Skeletal muscle cell (primary cell): Measurements from ENCODE around the gene KIAA0930.

ENCODE experiments used
- DNase-seq: peaks from one replicate; pipeline ENCODE4 v3.0.0-alpha.2; 2010; ENCODE audit warnings: low read depth
- H3K4me3 ChIP-seq: 2 replicates; pipeline ENCODE4 v1.5.1; 2011; ENCODE audit warnings: low read depth, mild to moderate bottlenecking, control low read depth, low read length, moderate library complexity

Gene KIAA0930

DNA sequence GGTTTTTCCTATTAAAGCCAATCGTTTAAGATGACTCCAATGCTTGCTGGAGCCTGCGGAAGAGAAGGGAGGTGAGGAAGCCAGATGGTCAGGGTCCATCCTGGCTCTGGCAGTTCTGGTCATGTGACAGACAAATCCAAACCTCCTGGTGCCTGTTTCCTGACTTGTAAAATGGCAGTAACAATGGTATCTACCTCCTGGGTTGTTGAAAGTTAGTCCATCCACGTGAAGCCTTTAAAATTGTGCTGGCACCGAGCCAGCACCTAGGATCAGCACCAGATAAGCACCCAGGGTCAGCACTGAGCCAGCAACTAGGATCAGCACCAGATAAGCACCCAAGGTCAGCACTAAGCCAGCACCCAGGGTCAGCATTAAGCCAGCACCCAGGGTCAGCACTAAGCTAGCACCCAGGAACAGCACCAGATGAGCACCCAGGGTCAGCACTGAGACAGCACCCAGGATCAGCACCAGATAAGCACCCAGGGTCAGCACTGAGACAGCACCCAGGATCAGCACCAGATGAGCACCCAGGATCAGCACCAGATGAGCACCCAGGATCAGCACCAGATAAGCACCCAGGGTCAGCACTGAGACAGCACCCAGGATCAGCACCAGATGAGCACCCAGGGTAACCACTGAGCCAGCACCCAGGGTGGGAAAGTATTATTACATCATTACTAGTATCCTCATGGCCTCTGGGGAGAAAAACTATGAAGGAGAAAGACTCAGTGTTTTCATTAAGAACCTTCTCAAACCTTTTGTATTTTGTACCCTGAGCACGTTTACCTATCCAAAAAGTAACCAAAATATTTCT is 17.2 kb downstream of the KIAA0930 start:
- H3K4me3 ChIP-seq: no peak overlapping the region
- DNase-seq: no peak

DNA sequence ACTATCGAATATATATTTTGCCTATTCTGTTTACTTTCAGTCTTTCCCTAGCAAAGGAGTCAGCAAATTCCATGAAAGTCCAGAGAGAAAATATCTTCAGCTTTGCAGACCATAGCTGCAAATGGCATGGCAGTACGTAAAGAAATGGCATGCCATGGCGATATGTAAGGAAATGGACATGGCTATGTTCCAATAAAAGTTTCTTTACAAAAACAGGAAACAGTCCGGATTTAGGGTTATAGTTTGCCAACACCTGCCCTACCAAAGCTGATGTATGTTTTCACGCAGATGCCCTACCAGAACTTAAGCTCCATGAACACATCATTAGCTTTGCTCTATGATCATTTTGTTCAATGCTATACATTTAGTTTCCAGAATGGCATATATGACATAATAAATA is 19.5 kb downstream of the KIAA0930 start:
- no peak overlapping the region for H3K4me3 ChIP-seq
- no peak for DNase-seq

DNA sequence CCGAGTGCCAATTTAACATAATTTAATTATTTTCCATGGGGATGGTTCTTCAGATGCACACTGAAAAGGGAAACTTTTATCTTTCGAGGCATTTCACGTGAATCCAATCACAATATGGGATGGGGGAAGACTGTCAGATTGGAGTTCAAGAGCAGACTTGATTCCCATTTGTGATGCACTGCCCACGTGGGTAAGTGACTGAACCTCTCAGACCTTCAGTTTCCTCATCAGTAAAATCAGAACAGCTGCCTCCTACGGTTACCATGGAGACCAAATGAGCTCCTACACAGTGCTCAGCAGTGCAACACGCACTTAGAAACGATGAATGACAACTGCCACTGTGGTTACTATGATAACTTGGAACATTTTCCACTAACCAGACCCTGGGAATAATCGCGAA is 21.7 kb downstream of the KIAA0930 start:
- H3K4me3 ChIP-seq: no peak overlapping the region
- DNase-seq: no peak

DNA sequence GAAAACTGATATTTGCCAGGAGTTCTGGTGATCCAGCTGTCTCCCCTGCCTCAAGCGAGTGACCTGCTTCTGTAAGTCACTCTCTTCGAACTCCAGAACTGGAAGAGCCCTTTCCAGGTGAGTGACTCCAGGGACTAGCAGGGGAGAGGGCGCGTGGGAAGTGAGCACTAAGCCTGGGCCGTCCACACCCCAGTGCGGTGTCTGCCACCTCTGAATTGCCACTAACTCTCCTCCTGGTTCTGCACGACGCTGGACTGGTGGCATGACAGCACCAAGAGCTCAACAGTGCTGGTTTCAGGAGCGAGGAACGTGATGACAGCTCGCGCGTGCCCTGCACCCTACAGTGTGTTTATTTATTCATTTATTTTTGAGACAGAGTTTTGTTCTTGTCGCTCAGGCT is 22.9 kb downstream of the KIAA0930 start:
- H3K4me3 ChIP-seq: no peak overlapping the region

DNA sequence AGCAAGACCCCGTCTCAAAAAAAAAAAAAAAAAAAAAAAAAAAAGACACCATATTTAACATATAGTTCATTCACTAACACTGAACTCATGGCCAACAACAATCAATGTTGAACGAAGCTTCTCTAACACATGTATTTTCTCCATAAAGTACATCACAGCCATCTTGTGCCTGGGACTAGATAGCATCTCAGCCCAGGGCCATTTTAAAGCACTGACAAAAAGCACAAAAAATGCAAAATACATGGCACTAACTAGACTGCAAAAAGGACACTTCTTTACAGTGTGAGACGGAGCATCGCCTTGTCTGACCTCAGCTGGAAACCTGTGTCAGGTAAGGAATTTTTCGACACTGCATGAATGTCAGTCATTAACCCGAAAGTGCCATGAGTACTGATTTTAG is 23.3 kb downstream of the KIAA0930 start:
- no peak for DNase-seq
- no peak overlapping the region for H3K4me3 ChIP-seq

More for the DNA sequence above, 22.9 kb downstream of the KIAA0930 start:
- no peak for DNase-seq

- no peak for DNase-seq
- peak overlapping the region; percentile 2 for H3K4me3 ChIP-seq
Measured at GRCh38 chr22:45216133-45217003, 24.3 kb downstream of the KIAA0930 start.

- peak overlapping the region; percentile 30 for H3K4me3 ChIP-seq
- DNase-seq: no peak
Measured at GRCh38 chr22:45212992-45213751, 27.5 kb downstream of the KIAA0930 start.

- peak; percentile 53 for DNase-seq
- H3K4me3 ChIP-seq: peak overlapping the region; percentile 30
Measured at GRCh38 chr22:45212306-45212709, 28.4 kb downstream of the KIAA0930 start.

DNA sequence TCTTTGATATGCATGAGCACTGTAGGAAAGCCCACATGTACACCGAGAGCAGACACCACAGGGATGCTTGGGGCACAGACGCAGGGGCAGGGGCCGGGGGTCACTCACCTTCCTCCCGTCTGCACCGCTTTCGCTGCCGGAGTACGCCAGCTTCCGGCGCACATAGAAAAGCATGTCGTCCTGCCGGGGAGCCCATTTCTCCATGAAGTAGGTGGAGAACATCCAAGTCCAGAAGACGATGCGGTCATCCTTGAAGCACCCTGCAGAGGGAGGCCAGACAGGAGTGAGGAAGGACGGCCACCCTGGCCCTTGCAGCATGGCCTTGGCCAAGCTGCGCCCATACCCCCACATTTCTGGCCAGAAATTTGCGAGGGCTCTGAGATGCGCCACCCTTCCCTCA is 28.8 kb downstream of the KIAA0930 start:
- H3K4me3 ChIP-seq: peak overlapping the region; percentile 30
- DNase-seq: no peak

GRCh38 chr22:45211435-45211834 is 29.3 kb downstream of the KIAA0930 start:
- no peak for DNase-seq
- no peak overlapping the region for H3K4me3 ChIP-seq

DNA sequence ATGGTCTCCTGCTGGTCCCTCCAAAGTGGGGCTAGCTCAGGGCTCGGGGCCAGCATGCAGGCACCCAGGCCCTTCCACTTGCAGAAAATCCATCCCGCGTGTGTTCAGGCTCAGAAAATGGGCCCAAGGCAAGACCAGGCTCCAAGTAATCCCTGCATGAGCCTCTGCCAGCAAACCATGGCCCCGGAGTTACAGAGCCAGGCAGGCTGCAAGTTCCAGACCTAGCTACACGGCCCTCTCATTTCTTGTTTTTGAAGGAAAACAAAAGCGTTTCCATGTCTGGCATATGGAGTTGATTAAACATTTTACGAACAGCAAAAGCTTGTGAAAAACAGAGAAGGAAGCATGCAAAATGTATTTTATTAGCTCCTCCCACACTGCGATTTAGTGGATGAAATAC is 29.7 kb downstream of the KIAA0930 start:
- H3K4me3 ChIP-seq: no peak overlapping the region
- no peak for DNase-seq

DNA sequence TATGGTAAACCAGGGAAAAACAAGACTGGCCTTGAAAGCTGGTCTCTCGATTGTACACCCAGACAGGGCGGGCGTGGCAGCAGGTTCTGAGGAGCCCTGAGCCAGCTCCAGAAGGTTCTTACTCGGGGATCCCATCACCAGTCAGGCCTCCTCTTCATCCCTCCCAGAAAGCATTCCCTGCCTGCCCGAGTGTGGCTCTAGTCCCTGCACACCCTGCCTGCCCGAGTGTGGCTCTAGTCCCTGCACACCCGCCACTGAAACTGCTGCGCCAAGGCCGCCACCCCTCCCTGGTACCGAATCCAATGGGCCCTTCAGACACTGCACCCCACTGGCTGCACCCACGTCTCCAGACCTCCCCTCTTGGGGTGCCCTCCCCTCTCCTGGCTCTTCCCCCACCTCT is 30.1 kb downstream of the KIAA0930 start:
- H3K4me3 ChIP-seq: no peak overlapping the region
- DNase-seq: no peak

DNA sequence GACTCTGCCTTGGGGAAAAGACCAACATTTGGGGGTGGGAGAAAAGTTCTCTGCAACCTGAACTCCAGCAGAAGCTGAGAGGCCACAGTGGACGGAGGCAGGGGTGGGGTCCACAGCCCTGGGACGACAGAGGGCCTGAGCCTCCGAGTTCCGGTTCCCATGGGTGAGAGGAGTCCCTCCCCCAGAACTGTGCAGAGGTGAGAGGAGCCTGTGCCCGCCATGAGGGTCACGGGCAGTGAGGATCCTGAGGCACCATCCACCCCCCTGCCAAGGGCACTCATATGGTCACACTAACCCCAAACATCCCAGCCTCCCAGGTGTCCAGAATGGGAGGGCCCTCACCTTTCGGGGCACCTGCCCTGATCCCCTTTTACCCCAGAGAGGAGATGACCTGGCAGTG is 30.5 kb downstream of the KIAA0930 start:
- no peak for DNase-seq
- no peak overlapping the region for H3K4me3 ChIP-seq

GRCh38 chr22:45208993-45209838 is 31.5 kb downstream of the KIAA0930 start:
- no peak overlapping the region for H3K4me3 ChIP-seq
- DNase-seq: no peak

GRCh38 chr22:45208696-45208992 is 32.0 kb downstream of the KIAA0930 start:
- no peak overlapping the region for H3K4me3 ChIP-seq
- DNase-seq: no peak

DNA sequence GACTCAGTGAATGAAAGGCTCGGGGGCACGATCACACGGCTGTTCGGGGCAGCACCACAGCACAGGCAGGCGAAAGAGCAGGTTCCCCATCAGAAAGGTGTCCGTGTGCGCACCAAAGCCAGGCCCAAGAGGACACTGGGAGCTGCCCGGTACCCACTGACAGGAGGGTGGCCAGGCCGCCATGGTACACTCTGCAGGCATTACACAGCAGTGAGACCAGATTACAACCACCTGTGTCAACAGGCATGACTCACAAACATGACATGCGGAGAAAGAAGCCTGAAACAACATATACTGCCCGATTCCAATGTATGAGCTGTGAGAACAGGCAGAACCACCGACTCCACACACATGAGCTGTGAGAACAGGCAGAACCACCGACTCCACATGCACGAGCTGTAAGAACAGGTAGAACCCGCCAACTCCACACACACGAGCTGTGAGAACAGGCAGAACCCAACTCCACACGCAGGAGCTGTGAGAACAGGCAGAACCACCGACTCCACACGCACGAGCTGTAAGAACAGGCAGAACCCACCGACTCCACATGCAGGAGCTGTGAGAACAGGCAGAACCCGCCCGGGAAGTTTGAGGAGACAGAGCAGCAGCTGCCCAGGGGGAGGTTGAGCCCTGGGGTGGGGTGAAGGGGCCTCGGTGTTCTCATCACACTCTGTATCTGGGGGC is 32.6 kb downstream of the KIAA0930 start:
- no peak overlapping the region for H3K4me3 ChIP-seq

DNA sequence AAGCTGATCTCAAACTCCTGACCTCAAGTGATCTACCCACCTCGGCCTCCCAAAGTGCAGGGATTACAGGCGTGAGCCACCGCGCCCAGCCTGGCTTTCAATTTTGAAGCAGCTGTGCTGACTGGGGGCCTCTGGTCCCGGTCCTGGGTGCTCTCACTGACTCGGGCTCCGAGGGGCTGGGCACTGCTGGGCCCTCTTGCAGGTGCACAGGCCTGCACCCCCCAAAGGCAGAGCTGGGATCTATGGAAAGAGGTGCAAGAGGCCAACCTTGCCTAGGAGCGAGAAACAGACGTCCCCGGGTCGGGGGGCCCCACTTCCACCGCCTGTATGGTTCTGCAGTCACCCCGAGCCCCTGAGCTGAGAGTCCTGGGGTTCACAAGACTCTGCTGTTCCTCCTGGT is 33.2 kb downstream of the KIAA0930 start:
- H3K4me3 ChIP-seq: no peak overlapping the region
- no peak for DNase-seq

More for the DNA sequence above, 32.6 kb downstream of the KIAA0930 start:
- DNase-seq: peak; percentile 70

- H3K4me3 ChIP-seq: no peak overlapping the region
- no peak for DNase-seq
Measured at GRCh38 chr22:45206233-45206632, 34.5 kb downstream of the KIAA0930 start.
